ENCODE results near the gene ATG10.
"Not testable (repeated sequence)": the region's sequence is repeated elsewhere in the genome, so short reads cannot be mapped to it uniquely, and the experiment has no call there.

ATG10 gene

DNA sequence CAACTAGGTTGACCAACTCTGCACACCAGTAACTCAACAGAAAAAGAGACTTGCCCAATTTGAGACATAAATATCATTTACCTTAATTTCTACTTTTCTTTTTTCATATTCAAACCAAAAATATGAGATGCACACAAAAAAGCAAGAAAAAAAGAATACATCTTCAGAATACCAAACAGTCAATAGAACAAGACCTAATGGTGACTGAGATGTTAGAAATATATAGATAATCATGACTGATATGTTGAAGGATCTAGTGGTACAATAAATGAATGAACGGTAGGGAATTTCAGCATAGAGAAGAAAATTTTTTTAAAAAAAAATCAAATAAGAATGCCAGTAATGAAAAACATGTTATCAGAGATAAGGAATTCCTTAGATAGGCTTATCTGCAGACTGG is 29.1 kb upstream of the ATG10 start:
- TF ChIP-seq, protein P1, sequence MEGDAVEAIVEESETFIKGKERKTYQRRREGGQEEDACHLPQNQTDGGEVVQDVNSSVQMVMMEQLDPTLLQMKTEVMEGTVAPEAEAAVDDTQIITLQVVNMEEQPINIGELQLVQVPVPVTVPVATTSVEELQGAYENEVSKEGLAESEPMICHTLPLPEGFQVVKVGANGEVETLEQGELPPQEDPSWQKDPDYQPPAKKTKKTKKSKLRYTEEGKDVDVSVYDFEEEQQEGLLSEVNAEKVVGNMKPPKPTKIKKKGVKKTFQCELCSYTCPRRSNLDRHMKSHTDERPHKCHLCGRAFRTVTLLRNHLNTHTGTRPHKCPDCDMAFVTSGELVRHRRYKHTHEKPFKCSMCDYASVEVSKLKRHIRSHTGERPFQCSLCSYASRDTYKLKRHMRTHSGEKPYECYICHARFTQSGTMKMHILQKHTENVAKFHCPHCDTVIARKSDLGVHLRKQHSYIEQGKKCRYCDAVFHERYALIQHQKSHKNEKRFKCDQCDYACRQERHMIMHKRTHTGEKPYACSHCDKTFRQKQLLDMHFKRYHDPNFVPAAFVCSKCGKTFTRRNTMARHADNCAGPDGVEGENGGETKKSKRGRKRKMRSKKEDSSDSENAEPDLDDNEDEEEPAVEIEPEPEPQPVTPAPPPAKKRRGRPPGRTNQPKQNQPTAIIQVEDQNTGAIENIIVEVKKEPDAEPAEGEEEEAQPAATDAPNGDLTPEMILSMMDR (IDR thresholded peaks at IDR 0.05; ENCODE audit: low read depth, low read length): no peak
- no peak overlapping the region for H3K4me3 ChIP-seq (ENCODE audit: low read depth, low read length)

- TF ChIP-seq, protein P1 (IDR thresholded peaks at IDR 0.05; ENCODE audit: low read depth, low read length): no peak
These were observed 23.5 kb upstream of the ATG10 start for GRCh38 chr5:81948349-81948748.

GRCh38 chr5:81949462-81949861 is 22.4 kb upstream of the ATG10 start:
- TF ChIP-seq, protein P1 (IDR thresholded peaks at IDR 0.05; ENCODE audit: low read depth, low read length): no peak
- no peak overlapping the region for H3K4me3 ChIP-seq (ENCODE audit: low read depth, low read length)

More at GRCh38 chr5:81948349-81948748, 23.5 kb upstream of the ATG10 start:
- no peak overlapping the region for H3K4me3 ChIP-seq (ENCODE audit: low read depth, low read length)

DNA sequence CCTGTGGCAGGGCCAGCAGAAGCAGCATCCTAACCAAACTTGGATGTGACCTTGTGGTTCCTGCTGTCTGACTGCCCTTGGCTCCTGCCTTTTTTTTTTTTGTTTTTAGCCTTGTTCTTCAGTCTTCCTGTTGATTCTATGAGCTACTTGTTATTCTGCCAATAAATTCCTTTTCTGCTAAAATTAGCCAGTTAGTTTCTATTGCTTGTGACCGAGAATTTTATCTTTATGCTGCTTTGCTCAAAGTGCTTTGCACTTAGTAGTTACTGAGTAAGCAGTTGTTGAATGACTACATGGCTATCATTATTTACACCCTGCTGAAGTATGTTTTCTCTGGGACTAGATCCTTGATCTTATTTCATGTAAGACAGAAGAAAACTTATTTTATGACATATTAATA is 20.8 kb upstream of the ATG10 start:
- no peak overlapping the region for H3K4me3 ChIP-seq (ENCODE audit: low read depth, low read length)
- TF ChIP-seq, protein P1 (IDR thresholded peaks at IDR 0.05; ENCODE audit: low read depth, low read length): no peak

DNA sequence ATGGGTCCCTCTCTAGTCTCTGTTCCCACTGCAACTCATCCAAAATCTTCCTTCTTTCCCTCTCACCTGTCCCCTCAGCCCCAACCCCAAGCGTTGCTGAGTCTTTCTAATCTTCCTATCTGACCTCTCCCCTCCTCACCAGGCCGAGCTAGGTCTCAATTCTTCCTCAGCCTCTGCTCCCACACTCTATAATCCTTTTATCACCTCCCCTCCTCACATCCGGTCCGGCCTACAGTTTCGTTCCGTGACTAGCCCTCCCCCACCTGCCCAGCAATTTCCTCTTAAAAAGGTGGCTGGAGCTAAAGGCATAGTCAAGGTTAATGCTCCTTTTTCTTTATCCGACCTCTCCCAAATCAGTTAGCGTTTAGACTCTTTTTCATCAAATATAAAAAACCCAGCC is 17.0 kb upstream of the ATG10 start:
- H3K4me3 ChIP-seq (ENCODE audit: low read depth, low read length): not testable (repeated sequence)

DNA sequence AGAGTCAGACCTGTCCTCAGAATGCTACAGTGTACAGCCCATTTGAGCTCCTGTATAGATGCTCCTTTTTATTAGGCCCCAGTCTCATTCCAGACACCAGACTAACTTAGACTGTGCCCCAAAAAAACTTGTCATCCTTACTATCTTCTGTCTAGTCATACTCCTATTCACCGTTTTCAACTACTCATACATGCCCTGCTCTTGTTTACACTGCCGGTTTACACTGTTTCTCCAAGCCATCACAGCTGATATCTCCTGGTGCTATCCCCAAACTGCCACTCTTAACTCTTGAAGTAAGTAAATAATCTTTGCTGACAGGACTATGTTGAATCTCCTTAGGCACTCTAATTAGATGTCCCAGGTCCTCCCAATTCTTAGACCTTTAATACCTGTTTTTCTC is 13.7 kb upstream of the ATG10 start:
- H3K4me3 ChIP-seq (ENCODE audit: low read depth, low read length): not testable (repeated sequence)

- TF ChIP-seq, protein P1 (IDR thresholded peaks at IDR 0.05; ENCODE audit: low read depth, low read length): no peak
- no peak overlapping the region for H3K4me3 ChIP-seq (ENCODE audit: low read depth, low read length)
These were observed 10.0 kb upstream of the ATG10 start for GRCh38 chr5:81961651-81962440.

- TF ChIP-seq, protein P1 (IDR thresholded peaks at IDR 0.05; ENCODE audit: low read depth, low read length): no peak
- H3K4me3 ChIP-seq (ENCODE audit: low read depth, low read length): no peak overlapping the region
These were observed 8.3 kb upstream of the ATG10 start for GRCh38 chr5:81963544-81963943.
